ENCODE measurements around the gene FNBP1. TPM values are rescaled to one million over a fixed set of nuclear protein-coding genes. Genes with fewer than 3 reads are reported as not detected.

Gene FNBP1
- total RNA-seq, 1 donor from 2014 or later = 34.9 TPM

DNA sequence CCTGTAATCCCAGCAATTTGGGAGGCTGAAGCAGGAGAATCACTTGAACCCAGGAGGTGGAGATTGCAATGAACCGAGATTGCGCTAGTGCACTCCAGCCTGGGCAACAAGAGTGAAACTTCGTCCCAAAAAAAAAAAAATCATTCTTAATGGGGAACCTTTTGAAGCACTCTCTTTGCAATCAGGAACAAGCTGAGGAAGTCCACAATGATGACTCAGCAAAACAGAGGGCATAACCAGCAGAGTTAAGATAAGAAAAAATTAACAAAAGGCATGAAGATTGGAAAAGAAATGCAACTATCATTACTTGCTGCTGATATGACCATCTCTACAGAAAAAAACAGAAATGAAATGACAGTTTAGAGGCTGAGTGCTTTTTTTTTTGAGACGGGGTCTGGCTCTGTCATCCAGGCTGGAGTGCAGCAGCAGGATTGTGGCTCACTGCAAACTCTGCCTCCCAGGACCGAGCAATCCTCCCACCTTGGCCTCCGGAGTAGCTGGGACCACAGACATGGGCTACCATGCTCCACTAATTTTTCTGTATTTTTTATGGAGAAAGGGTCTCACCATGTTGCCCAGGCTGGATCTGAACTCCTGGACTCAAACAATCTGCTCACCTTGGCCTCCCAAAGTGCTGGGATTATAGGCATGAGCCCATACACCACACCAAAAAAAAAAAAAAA lies 88.0 kb downstream of the FNBP1 start:
- no peaks in the 10 kb centered on the region for H3K9me3 ChIP-seq (ENCODE audit: low read depth)
- H2AFZ ChIP-seq (replicated peaks) = no peak overlapping the region
- no peaks in the 10 kb centered on the region for H3K27me3 ChIP-seq
- H3K9me3 Mint-ChIP-seq = no peaks in the 10 kb centered on the region
- no peaks in the 10 kb centered on the region for H4K20me1 ChIP-seq (ENCODE audit: low read depth)
- H3K4me2 ChIP-seq = no peak overlapping the region
- peaks cover 18% of the 10 kb centered on the region for H3K36me3 Mint-ChIP-seq
- H3K36me3 ChIP-seq = no peaks in the 10 kb centered on the region
- no peak overlapping the region for H3K4me3 ChIP-seq
- no peaks in the 10 kb centered on the region for H3K27me3 Mint-ChIP-seq (ENCODE audit: insufficient read depth, low read depth)
- H3K79me2 ChIP-seq (ENCODE audit: low read depth) = no peaks in the 10 kb centered on the region
- H3F3A ChIP-seq (ENCODE audit: low read depth) = no peaks in the 10 kb centered on the region
- TF ChIP-seq, protein P1, sequence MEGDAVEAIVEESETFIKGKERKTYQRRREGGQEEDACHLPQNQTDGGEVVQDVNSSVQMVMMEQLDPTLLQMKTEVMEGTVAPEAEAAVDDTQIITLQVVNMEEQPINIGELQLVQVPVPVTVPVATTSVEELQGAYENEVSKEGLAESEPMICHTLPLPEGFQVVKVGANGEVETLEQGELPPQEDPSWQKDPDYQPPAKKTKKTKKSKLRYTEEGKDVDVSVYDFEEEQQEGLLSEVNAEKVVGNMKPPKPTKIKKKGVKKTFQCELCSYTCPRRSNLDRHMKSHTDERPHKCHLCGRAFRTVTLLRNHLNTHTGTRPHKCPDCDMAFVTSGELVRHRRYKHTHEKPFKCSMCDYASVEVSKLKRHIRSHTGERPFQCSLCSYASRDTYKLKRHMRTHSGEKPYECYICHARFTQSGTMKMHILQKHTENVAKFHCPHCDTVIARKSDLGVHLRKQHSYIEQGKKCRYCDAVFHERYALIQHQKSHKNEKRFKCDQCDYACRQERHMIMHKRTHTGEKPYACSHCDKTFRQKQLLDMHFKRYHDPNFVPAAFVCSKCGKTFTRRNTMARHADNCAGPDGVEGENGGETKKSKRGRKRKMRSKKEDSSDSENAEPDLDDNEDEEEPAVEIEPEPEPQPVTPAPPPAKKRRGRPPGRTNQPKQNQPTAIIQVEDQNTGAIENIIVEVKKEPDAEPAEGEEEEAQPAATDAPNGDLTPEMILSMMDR (IDR thresholded peaks at IDR 0.05) = no peak
- TF ChIP-seq EZH2 (IDR thresholded peaks at IDR 0.05) (no peak), EZH2phosphoT487 (IDR thresholded peaks at IDR 0.05) (no peak)
- H3K4me1 ChIP-seq = no peaks in the 10 kb centered on the region
- no peaks in the 10 kb centered on the region for H3K4me1 Mint-ChIP-seq
- H3K4me3 Mint-ChIP-seq = no peak overlapping the region
- H3K27ac ChIP-seq = no peak overlapping the region
- no peak for DNase-seq (ENCODE audit: low spot score)
- H3K27ac Mint-ChIP-seq = no peak overlapping the region
- H3K9ac ChIP-seq = no peak overlapping the region

DNA sequence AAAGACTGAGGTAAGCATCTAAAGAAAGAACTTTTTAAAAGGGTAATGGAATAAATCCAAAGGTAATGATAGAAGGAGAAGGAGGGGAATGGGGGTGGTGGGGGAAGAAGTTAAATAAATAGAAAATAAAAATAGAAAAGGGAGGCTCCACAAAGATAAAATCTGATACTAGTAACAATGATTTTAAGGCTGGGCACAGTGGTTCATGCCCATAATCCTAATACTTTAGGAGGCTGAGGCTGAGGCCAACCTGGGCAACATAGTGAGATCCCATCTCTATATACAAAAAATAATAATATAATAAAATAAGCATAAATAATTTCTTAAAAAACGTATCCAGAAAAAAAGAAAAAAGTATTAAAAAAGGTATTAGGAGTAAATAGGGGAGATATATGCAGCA lies 89.3 kb downstream of the FNBP1 start:
- no peak overlapping the region for H3K4me3 ChIP-seq
- no peaks in the 10 kb centered on the region for H3K36me3 ChIP-seq
- no peaks in the 10 kb centered on the region for H3F3A ChIP-seq (ENCODE audit: low read depth)
- H3K27ac ChIP-seq = no peak overlapping the region
- no peak overlapping the region for H2AFZ ChIP-seq (replicated peaks)
- Mint-ChIP-seq H3K27ac (no peak overlapping the region), H3K27me3 (ENCODE audit: insufficient read depth, low read depth) (no peaks in the 10 kb centered on the region), H3K9me3 (no peaks in the 10 kb centered on the region), H3K4me3 (no peak overlapping the region), H3K4me1 (peaks cover 4% of the 10 kb centered on the region), H3K36me3 (peaks cover 14% of the 10 kb centered on the region)
- H3K4me2 ChIP-seq = no peak overlapping the region
- no peaks in the 10 kb centered on the region for H4K20me1 ChIP-seq (ENCODE audit: low read depth)
- TF ChIP-seq, protein P1 (IDR thresholded peaks at IDR 0.05) = no peak
- no peak for TF ChIP-seq EZH2 (IDR thresholded peaks at IDR 0.05)
- no peak for TF ChIP-seq EZH2phosphoT487 (IDR thresholded peaks at IDR 0.05)
- H3K79me2 ChIP-seq (ENCODE audit: low read depth) = no peaks in the 10 kb centered on the region
- no peaks in the 10 kb centered on the region for H3K27me3 ChIP-seq
- H3K9me3 ChIP-seq (ENCODE audit: low read depth) = no peaks in the 10 kb centered on the region
- no peak for DNase-seq (ENCODE audit: low spot score)
- no peak overlapping the region for H3K9ac ChIP-seq
- no peaks in the 10 kb centered on the region for H3K4me1 ChIP-seq

DNA sequence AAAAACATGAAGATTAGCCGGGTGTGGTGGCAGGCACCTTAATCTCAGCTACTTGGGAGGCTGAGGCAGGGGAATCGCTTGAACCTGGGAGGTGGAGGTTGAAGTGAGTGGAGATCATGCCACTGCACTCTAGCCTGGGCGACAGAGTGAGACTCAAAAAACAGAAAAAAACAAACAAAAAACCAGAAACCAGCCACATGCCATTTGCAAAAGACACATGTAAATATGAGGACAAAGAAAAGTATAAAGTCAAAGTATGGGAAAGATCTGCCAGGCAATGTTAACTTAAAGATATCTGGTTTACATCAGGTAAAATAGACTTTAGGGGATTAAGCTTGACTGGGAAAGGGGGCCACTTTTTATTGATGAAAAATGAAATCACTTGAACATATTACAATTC lies 90.7 kb downstream of the FNBP1 start:
- no peak for DNase-seq (ENCODE audit: low spot score)
- Histone ChIP-seq H3K79me2 (ENCODE audit: low read depth) (no peaks in the 10 kb centered on the region), H3K27me3 (no peaks in the 10 kb centered on the region), H3K4me3 (no peak overlapping the region), H2AFZ (replicated peaks) (no peak overlapping the region), H3F3A (ENCODE audit: low read depth) (no peaks in the 10 kb centered on the region), H3K9ac (no peak overlapping the region), H3K4me2 (no peak overlapping the region), H3K36me3 (no peaks in the 10 kb centered on the region), H3K4me1 (no peaks in the 10 kb centered on the region), H4K20me1 (ENCODE audit: low read depth) (no peaks in the 10 kb centered on the region), H3K9me3 (ENCODE audit: low read depth) (no peaks in the 10 kb centered on the region), H3K27ac (no peak overlapping the region)
- peaks cover 7% of the 10 kb centered on the region for H3K36me3 Mint-ChIP-seq
- no peaks in the 10 kb centered on the region for H3K9me3 Mint-ChIP-seq
- TF ChIP-seq EZH2 (IDR thresholded peaks at IDR 0.05) (no peak), EZH2phosphoT487 (IDR thresholded peaks at IDR 0.05) (no peak)
- TF ChIP-seq, protein P1 (IDR thresholded peaks at IDR 0.05) = no peak
- H3K27ac Mint-ChIP-seq = no peak overlapping the region
- no peak overlapping the region for H3K4me3 Mint-ChIP-seq
- H3K27me3 Mint-ChIP-seq (ENCODE audit: insufficient read depth, low read depth) = no peaks in the 10 kb centered on the region
- peaks cover 4% of the 10 kb centered on the region for H3K4me1 Mint-ChIP-seq
